OCI-LY1 (cell line): ENCODE data around the gene IRX1.

Experiments used
- H2AFZ ChIP-seq: fragments of 200-600 bp; sonication (generic), shearing (Covaris generic); 2 replicates; pipeline ENCODE4 v1.6.0; 2014; ENCODE audit warnings: antibody characterized with exemption, mild to moderate bottlenecking, low read length
- H3F3A ChIP-seq: fragments of 200-600 bp; sonication (generic), shearing (Covaris generic); 2 replicates; pipeline ENCODE4 v1.6.0; 2014; ENCODE audit warnings: mild to moderate bottlenecking, antibody characterized with exemption, low read length, moderate library complexity; ENCODE audit not compliant: insufficient read depth
- H3K27ac ChIP-seq: fragments of 200-600 bp; sonication (generic); 2 replicates; pipeline ENCODE4 v1.5.1; 2014; ENCODE audit warnings: low read length, mixed run types, mild to moderate bottlenecking, low read depth; ENCODE audit not compliant: poor library complexity, severe bottlenecking
- H3K27me3 ChIP-seq: fragments of 200-600 bp; sonication (generic); 2 replicates; pipeline ENCODE4 v1.6.0; 2014; ENCODE audit warnings: antibody characterized with exemption, mild to moderate bottlenecking, low read length, moderate library complexity; ENCODE audit not compliant: insufficient read depth
- H3K36me3 ChIP-seq: fragments of 200-600 bp; sonication (generic); 2 replicates; pipeline ENCODE4 v1.6.1; 2014; ENCODE audit warnings: mild to moderate bottlenecking, antibody characterized with exemption, low read length, moderate library complexity, mixed read lengths; ENCODE audit not compliant: insufficient read depth
- H3K4me1 ChIP-seq: fragments of 200-600 bp; sonication (generic); 2 replicates; pipeline ENCODE4 v1.5.1; 2014; ENCODE audit warnings: mild to moderate bottlenecking, low read length, moderate library complexity; ENCODE audit not compliant: insufficient read depth, severe bottlenecking
- H3K4me2 ChIP-seq: fragments of 200-600 bp; sonication (generic), shearing (Covaris generic); 2 replicates; pipeline ENCODE4 v1.6.1; 2014; ENCODE audit warnings: low read length
- H3K4me3 ChIP-seq: fragments of 200-600 bp; sonication (generic); 2 replicates; pipeline ENCODE4 v1.5.1; 2014; ENCODE audit warnings: low read length, low read depth, mild to moderate bottlenecking, mixed read lengths; ENCODE audit not compliant: poor library complexity, severe bottlenecking
- H3K79me2 ChIP-seq: fragments of 200-600 bp; shearing (Covaris generic); 2 replicates; pipeline ENCODE4 v1.6.1; 2016; ENCODE audit warnings: mixed run types, low read length, mixed read lengths; ENCODE audit not compliant: insufficient read depth
- H3K9ac ChIP-seq: fragments of 200-600 bp; sonication (generic), shearing (Covaris generic); 2 replicates; pipeline ENCODE4 v1.6.1; 2014; ENCODE audit warnings: mild to moderate bottlenecking, low read length, mixed read lengths
- H3K9me2 ChIP-seq: fragments of 200-600 bp; sonication (generic), shearing (Covaris generic); 2 replicates; pipeline ENCODE4 v1.6.1; 2014; ENCODE audit warnings: low read depth, mild to moderate bottlenecking, low read length, mixed read lengths
- H3K9me3 ChIP-seq: fragments of 200-600 bp; shearing (Covaris generic); 2 replicates; pipeline ENCODE4 v1.6.1; 2014; ENCODE audit warnings: low read length, mixed read lengths
- H4K20me1 ChIP-seq: fragments of 200-600 bp; sonication (generic), shearing (Covaris generic); 2 replicates; pipeline ENCODE4 v1.6.0; 2016; ENCODE audit warnings: mild to moderate bottlenecking, low read length; ENCODE audit not compliant: insufficient read depth
- EZH2 ChIP-seq: fragments of 200-600 bp; sonication (generic), shearing (Covaris generic); IDR thresholded peaks from 2 replicates; pipeline ENCODE4 v1.8.0; 2017; ENCODE audit warnings: borderline replicate concordance, mixed run types, mild to moderate bottlenecking, antibody characterized with exemption, low read length, moderate library complexity, mixed read lengths
- TF ChIP-seq, protein P1 (sequence below): fragments of 200-600 bp; sonication (generic), shearing (Covaris generic); IDR thresholded peaks from 2 replicates; pipeline ENCODE4 v1.5.1; 2017; ENCODE audit warnings: mild to moderate bottlenecking, antibody characterized with exemption, low read length, moderate library complexity, mixed read lengths

The IRX1 gene

DNA sequence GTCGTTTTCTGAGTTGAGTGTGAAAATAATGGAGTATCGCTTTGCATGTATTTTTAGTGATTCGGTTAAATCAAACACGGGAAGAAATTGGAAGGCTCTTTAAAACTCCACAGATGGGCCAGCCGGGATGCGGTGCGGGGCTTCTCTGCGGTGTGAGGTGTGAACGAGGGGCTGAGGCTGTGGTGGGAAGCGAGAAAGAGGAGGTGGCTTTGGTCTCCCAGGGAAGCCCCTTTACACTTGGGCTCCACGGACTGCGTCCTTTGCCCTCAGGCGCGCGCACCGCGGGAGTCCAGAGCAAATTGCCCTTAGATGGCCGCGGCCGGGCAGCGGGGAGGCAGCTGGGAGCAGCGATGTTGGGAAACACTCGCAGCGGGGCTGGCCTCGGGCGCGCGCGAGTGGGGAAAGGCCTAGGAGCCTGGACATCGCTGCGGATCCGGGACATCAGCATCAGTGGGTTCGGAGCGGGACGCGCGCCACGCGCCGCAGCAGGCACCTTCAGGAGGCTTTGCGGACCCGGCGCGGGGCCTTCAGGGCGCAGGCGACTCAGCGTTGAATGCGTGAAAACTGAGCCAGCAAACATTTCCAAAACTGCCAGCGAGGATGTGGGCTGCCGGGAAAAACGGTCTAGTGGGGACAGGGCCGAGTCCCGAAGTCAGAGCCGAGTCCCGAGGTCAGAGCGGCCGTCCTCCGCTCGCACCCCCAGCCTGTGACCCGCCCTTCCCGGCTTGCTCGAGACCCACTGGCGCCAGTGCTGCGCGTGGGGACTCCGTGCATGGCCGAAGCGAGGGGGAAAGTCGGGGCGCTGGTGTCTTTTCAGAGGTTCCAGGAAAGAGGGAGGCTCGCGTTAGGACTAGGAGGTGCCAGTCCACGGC, 6.5 kb downstream of the IRX1 start:
- Histone ChIP-seq H3K36me3 (no peaks in the 10 kb centered on the region), H3K4me3 (no peak overlapping the region), H3K9ac (no peak overlapping the region), H3K27ac (no peak overlapping the region), H3F3A (no peaks in the 10 kb centered on the region), H3K4me2 (no peak overlapping the region), H3K79me2 (no peaks in the 10 kb centered on the region), H3K4me1 (no peaks in the 10 kb centered on the region), H3K9me3 (no peaks in the 10 kb centered on the region), H3K27me3 (no peaks in the 10 kb centered on the region), H3K9me2 (no peaks in the 10 kb centered on the region), H4K20me1 (no peaks in the 10 kb centered on the region), H2AFZ (no peak overlapping the region)
- no peak for TF ChIP-seq EZH2
- TF ChIP-seq, protein P1, sequence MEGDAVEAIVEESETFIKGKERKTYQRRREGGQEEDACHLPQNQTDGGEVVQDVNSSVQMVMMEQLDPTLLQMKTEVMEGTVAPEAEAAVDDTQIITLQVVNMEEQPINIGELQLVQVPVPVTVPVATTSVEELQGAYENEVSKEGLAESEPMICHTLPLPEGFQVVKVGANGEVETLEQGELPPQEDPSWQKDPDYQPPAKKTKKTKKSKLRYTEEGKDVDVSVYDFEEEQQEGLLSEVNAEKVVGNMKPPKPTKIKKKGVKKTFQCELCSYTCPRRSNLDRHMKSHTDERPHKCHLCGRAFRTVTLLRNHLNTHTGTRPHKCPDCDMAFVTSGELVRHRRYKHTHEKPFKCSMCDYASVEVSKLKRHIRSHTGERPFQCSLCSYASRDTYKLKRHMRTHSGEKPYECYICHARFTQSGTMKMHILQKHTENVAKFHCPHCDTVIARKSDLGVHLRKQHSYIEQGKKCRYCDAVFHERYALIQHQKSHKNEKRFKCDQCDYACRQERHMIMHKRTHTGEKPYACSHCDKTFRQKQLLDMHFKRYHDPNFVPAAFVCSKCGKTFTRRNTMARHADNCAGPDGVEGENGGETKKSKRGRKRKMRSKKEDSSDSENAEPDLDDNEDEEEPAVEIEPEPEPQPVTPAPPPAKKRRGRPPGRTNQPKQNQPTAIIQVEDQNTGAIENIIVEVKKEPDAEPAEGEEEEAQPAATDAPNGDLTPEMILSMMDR = no peak

GRCh38 chr5:3602785-3603502, 7.3 kb downstream of the IRX1 start:
- H3K36me3 ChIP-seq = no peaks in the 10 kb centered on the region
- H3K4me3 ChIP-seq = no peak overlapping the region
- no peaks in the 10 kb centered on the region for H3K9me2 ChIP-seq
- H3K4me1 ChIP-seq = no peaks in the 10 kb centered on the region
- no peak overlapping the region for H3K4me2 ChIP-seq
- H4K20me1 ChIP-seq = no peaks in the 10 kb centered on the region
- no peak overlapping the region for H3K27ac ChIP-seq
- no peaks in the 10 kb centered on the region for H3K27me3 ChIP-seq
- H3K79me2 ChIP-seq = no peaks in the 10 kb centered on the region
- H2AFZ ChIP-seq = no peak overlapping the region
- no peak for TF ChIP-seq EZH2
- TF ChIP-seq, protein P1 = no peak
- H3F3A ChIP-seq = no peaks in the 10 kb centered on the region
- H3K9ac ChIP-seq = no peak overlapping the region
- no peaks in the 10 kb centered on the region for H3K9me3 ChIP-seq

DNA sequence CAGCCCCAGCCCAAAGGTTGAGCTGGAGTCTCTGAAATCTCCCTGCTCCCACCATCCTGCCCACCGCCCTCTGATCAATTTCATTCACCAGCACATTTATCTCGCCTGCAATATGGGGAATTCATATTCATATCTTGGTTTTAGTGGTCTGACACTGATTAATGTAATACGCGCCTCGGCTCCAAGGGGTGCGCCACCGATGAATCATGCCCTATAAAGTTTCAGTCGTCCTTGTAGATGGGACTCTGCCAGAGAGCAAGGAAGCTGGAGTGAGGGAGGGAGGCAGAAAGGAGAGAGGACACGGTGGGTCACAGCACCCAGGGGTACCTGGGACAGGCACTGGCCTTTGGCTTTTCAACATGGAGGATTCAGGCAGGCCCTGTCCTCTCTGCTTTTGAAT, 8.9 kb downstream of the IRX1 start:
- H3K27ac ChIP-seq = no peak overlapping the region
- no peaks in the 10 kb centered on the region; the same call in 1 of the 2 replicates for H3K27me3 ChIP-seq

More for the DNA sequence above, 8.9 kb downstream of the IRX1 start:
- Histone ChIP-seq H3F3A (no peaks in the 10 kb centered on the region), H3K4me2 (no peak overlapping the region), H3K79me2 (no peaks in the 10 kb centered on the region), H2AFZ (no peak overlapping the region), H3K9me3 (no peaks in the 10 kb centered on the region), H3K9ac (no peak overlapping the region), H4K20me1 (no peaks in the 10 kb centered on the region), H3K4me1 (no peaks in the 10 kb centered on the region), H3K4me3 (no peak overlapping the region), H3K9me2 (no peaks in the 10 kb centered on the region), H3K36me3 (no peaks in the 10 kb centered on the region)
- TF ChIP-seq, protein P1 = no peak
- TF ChIP-seq EZH2 = no peak
